Lung (tissue), 12 donors: ENCODE data around the gene DNER. TPM values are rescaled to one million over a fixed set of nuclear protein-coding genes. Genes with fewer than 3 reads are reported as not detected.

ENCODE experiments used
- ATAC-seq: fragments of 200-7000 bp; cut with Tn5 transposase; one replicate; pipeline ENCODE4 v1.9.1; 2020; ENCODE audit warnings: moderate number of reproducible peaks; ENCODE audit not compliant: insufficient read depth, low FRiP score
- DNase-seq, 3 donors: peaks; one replicate each; pipeline ENCODE4 v3.0.0-alpha.2; 2013 to 2017
- H3K27ac ChIP-seq, 2 donors: one replicate each; pipeline ENCODE4 v1.5.1; 2013; ENCODE audit warnings: mild to moderate bottlenecking in 2 of 2, moderate library complexity in 2 of 2, control low read depth in 1 of 2, inconsistent platforms in 1 of 2, low read depth in 1 of 2, low read length in 1 of 2
- H3K27me3 ChIP-seq, 3 donors: one replicate each; pipeline ENCODE4 v1.5.1; 2013; ENCODE audit warnings: low read length in 2 of 3; ENCODE audit not compliant: control insufficient read depth in 3 of 3, insufficient read depth in 3 of 3
- H3K36me3 ChIP-seq, 4 donors: one replicate each; pipeline ENCODE4 v1.5.1; 2013; ENCODE audit warnings: low read length in 4 of 4, mild to moderate bottlenecking in 1 of 4, moderate library complexity in 1 of 4; ENCODE audit not compliant: control insufficient read depth in 4 of 4, insufficient read depth in 4 of 4
- H3K4me1 ChIP-seq, 5 donors: one replicate each; pipeline ENCODE4 v1.5.1; 2013; ENCODE audit warnings: low read length in 5 of 5, mild to moderate bottlenecking in 2 of 5, moderate library complexity in 1 of 5; ENCODE audit not compliant: control insufficient read depth in 5 of 5, insufficient read depth in 5 of 5
- H3K4me3 ChIP-seq: one replicate; pipeline ENCODE4 v1.5.1; 2013; ENCODE audit warnings: mild to moderate bottlenecking, control low read depth, moderate library complexity
- H3K9ac ChIP-seq, 2 donors: one replicate each; pipeline ENCODE4 v1.5.1; 2013; ENCODE audit warnings: low read length in 2 of 2, control low read depth in 1 of 2; ENCODE audit not compliant: insufficient read depth in 1 of 2
- H3K9me3 ChIP-seq, 4 donors: one replicate each; pipeline ENCODE4 v1.5.1; 2013; ENCODE audit warnings: low read length in 3 of 4, mild to moderate bottlenecking in 1 of 4, moderate library complexity in 1 of 4; ENCODE audit not compliant: control insufficient read depth in 4 of 4, insufficient read depth in 3 of 4
- CTCF ChIP-seq: IDR thresholded peaks from 2 replicates; pipeline ENCODE4 v1.5.1; 2012; ENCODE audit warnings: mild to moderate bottlenecking; ENCODE audit errors: control extremely low read depth, extremely low read depth
- WGBS, 2 donors: extraction: QIAGEN DNeasy Blood & Tissue Kit; methylation state at CpG; one replicate each; pipeline ENCODE4 v1.1.7; 2013; 5-methylcytosine and 5-hydroxymethylcytosine counted together
- polyA plus RNA-seq, 2 donors: library from polyadenylated mRNA; stranded (reverse); fragments of 200-250 nt; gene quantifications; one replicate each; pipeline ENCODE4 v1.2.1, GENCODE V29; 2013
- total RNA-seq, 2 donors: library from RNA; depleted of rRNA in 1 of 2; stranded (reverse); fragments of >200 nt in 1 of 2; gene quantifications; one replicate each; pipeline ENCODE4 v1.2.1, GENCODE V29; 2014 to 2021
- donor health status: control.
- donor health status: control.
- donor health status: Bipolar disorder and iron deficiency.
- donor health status: healthy.
- donor health status: DM: yes; HTN: yes; CAD: no.

Gene DNER
- total and polyA plus RNA-seq, 4 donors, result 0.63 to 5.8 (median 3.3) TPM

DNA sequence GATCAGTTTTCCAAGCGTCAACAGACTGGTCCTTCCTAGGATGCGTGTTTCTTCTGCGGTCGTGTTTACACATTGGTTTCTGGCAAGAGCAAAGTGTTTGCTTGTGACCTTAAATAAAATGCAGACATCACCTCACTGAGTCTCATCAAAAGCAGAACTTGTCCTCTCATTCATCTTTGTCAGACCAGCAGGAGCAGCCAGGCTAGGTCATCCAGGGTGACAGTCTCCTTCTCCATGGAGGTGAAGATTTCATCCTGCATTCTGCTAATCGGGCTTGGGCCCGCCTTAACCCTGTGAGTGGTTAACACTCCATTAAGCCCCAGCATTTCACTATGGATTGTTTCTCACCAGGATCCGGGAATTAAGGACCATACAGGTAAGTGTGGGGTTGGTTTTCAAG is 379.0 kb downstream of the DNER start:
- H3K27ac ChIP-seq, result no peak overlapping the region
- H3K27me3 ChIP-seq, result no peaks in the 10 kb centered on the region
- no peaks in the 10 kb centered on the region for H3K36me3 ChIP-seq
- DNase-seq (no peak), ATAC-seq (no peak)
- no peaks in the 10 kb centered on the region for H3K9me3 ChIP-seq
- peaks cover 0 to 1% (median 0%) of the 10 kb centered on the region in 5 donors for H3K4me1 ChIP-seq
- 76 to 91% methylated on average over 7 of the region's 7 CpGs for WGBS, 2 donors
- no peak overlapping the region for H3K4me3 ChIP-seq
- H3K9ac ChIP-seq, result no peak overlapping the region
- TF ChIP-seq CTCF, result no peak

- TF ChIP-seq CTCF, result no peak
- H3K4me1 ChIP-seq, result peaks cover 0 to 1% (median 0%) of the 10 kb centered on the region in 5 donors
- WGBS, 2 donors, result 21 to 51% methylated on average over 5 of the region's 5 CpGs
- peak in 2 of 3 donors; percentile 22 to 32 for DNase-seq
- ATAC-seq, result no peak
- H3K27me3 ChIP-seq, result no peaks in the 10 kb centered on the region
- no peak overlapping the region for H3K27ac ChIP-seq
- H3K36me3 ChIP-seq, result no peaks in the 10 kb centered on the region
- no peaks in the 10 kb centered on the region for H3K9me3 ChIP-seq
- no peak overlapping the region for H3K9ac ChIP-seq
- no peak overlapping the region for H3K4me3 ChIP-seq
Observed at GRCh38 chr2:229330952-229331351, 383.4 kb downstream of the DNER start.

DNA sequence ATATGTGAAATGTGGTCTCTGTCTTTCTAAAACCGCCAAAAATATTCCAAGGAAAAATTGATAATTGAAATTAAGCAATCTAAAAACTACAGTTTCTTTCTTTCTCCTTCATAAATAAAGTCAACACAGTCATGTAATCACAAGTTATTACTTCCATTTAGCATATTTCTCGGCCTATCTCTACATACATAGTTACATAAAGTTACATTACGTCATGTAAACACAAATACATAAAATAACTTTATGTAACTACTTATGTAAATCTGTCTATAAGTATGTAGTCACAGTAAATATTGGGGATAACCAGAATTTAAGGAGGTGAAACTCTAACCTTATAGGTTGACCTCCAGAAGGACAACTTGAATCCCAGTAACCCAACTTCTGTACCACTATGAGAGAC is 394.8 kb downstream of the DNER start:
- 92 to 94% methylated on average over 3 of the region's 3 CpGs for WGBS, 2 donors

More for the DNA sequence above, 394.8 kb downstream of the DNER start:
- no peak for DNase-seq
- Histone ChIP-seq H3K36me3 (no peaks in the 10 kb centered on the region), H3K4me3 (no peak overlapping the region), H3K9ac (no peak overlapping the region), H3K4me1 (no peaks in the 10 kb centered on the region), H3K27me3 (no peaks in the 10 kb centered on the region), H3K27ac (no peak overlapping the region), H3K9me3 (no peaks in the 10 kb centered on the region)
- no peak for TF ChIP-seq CTCF
- no peak for ATAC-seq
